CD4-positive, alpha-beta T cell (primary cell): Measurements from ENCODE around the gene CCR7. TPM values are rescaled to one million over a fixed set of nuclear protein-coding genes. Genes with fewer than 3 reads are reported as not detected.

ENCODE experiments used
- ATAC-seq: fragments of 200-7000 bp; cut with Tn5 transposase; one replicate; pipeline ENCODE4 v1.10.0; 2022; ENCODE audit warnings: mild to moderate bottlenecking; ENCODE audit not compliant: poor library complexity
- CTCF ChIA-PET: fragments of 350-600 bp; sonication (Branson Sonifier 250); formaldehyde crosslinking; loops from one replicate; lab custom pipeline; 2021; ENCODE audit warnings: antibody characterized with exemption, inconsistent platforms; lab: Charles Lee
- POLR2A ChIA-PET: fragments of 350-600 bp; sonication (Branson Sonifier 250); formaldehyde crosslinking; loops from one replicate; lab custom pipeline; 2021; ENCODE audit warnings: antibody characterized with exemption, inconsistent platforms; lab: Charles Lee
- DNase-seq, 14 experiments: peaks; one replicate each; pipeline ENCODE4 v3.0.0-alpha.2; 2013 to 2020; ENCODE audit warnings: mixed read lengths in 2 of 14
- H3K27ac ChIP-seq, 2 donors: one replicate each; pipeline versions ENCODE4 v1.5.1 to v1.7.0; 2013; ENCODE audit warnings: low read length in 2 of 2, low read depth in 1 of 2, mild to moderate bottlenecking in 1 of 2
- H3K27me3 ChIP-seq, 2 experiments: 1 replicate in 1 of 2; 2 replicates in 1 of 2; pipeline versions ENCODE4 v1.6.1 to v1.7.0; 2013; ENCODE audit warnings: low read length in 2 of 2, control low read depth in 1 of 2, mild to moderate bottlenecking in 1 of 2, moderate library complexity in 1 of 2; ENCODE audit not compliant: insufficient read depth in 2 of 2, control insufficient read depth in 1 of 2
- H3K36me3 ChIP-seq: one replicate; pipeline ENCODE4 v1.6.1; 2013; ENCODE audit warnings: low read length, control low read depth; ENCODE audit not compliant: insufficient read depth
- H3K4me1 ChIP-seq: one replicate; pipeline ENCODE4 v1.6.1; 2013; ENCODE audit warnings: low read length, control low read depth; ENCODE audit not compliant: insufficient read depth
- H3K4me3 ChIP-seq: one replicate; pipeline ENCODE4 v1.5.1; 2013; ENCODE audit warnings: mild to moderate bottlenecking, low read length, moderate library complexity
- H3K9me3 ChIP-seq, 2 experiments: 1 replicate in 1 of 2; 2 replicates in 1 of 2; pipeline versions ENCODE4 v1.6.1 to v1.7.0; 2013; ENCODE audit warnings: low read length in 2 of 2, mild to moderate bottlenecking in 2 of 2, control low read depth in 1 of 2, moderate library complexity in 1 of 2; ENCODE audit not compliant: control insufficient read depth in 1 of 2, insufficient read depth in 1 of 2
- H3K27ac Mint-ChIP-seq: one replicate; pipeline ENCODE4 v1.8.0; 2020; ENCODE audit warnings: mixed read lengths
- H3K27me3 Mint-ChIP-seq: one replicate; pipeline ENCODE4 v1.8.0; 2021; ENCODE audit warnings: mixed read lengths
- H3K36me3 Mint-ChIP-seq: one replicate; pipeline ENCODE4 v1.8.0; 2021; ENCODE audit warnings: low read depth, mixed read lengths
- H3K4me1 Mint-ChIP-seq: one replicate; pipeline ENCODE4 v1.8.0; 2021; ENCODE audit warnings: low read depth, mixed read lengths
- H3K4me3 Mint-ChIP-seq: one replicate; pipeline ENCODE4 v1.8.0; 2020; ENCODE audit warnings: mild to moderate bottlenecking, mixed read lengths
- H3K9me3 Mint-ChIP-seq: one replicate; pipeline ENCODE4 v1.8.0; 2020; ENCODE audit warnings: mixed read lengths
- intact Hi-C, 2 experiments: fragments of 100-400 bp; cut with DNase I in 1 of 2; cut with micrococcal nuclease in 1 of 2; formaldehyde crosslinking; loops; one replicate each; pipeline versions ENCODE4 v1.15.1 to v1.9.0; 2023 to 2025; cut with DNase I, micrococcal nuclease
- total RNA-seq, 174 experiments: library from RNA in 2 of 174; stranded (reverse) in 2 of 174; gene quantifications; one replicate each; pipeline ENCODE4 v1.2.3 and lab custom pipeline; 2021 to 2026
- TF ChIP-seq, protein P1 (sequence below): fragments of 200-600 bp; IDR thresholded peaks from one replicate; pipeline ENCODE4 v1.8.0; 2022; ENCODE audit warnings: antibody characterized with exemption, mild to moderate bottlenecking

Gene CCR7
- total RNA-seq, 2 experiments from 2014 or later: 170 to 180 TPM

DNA sequence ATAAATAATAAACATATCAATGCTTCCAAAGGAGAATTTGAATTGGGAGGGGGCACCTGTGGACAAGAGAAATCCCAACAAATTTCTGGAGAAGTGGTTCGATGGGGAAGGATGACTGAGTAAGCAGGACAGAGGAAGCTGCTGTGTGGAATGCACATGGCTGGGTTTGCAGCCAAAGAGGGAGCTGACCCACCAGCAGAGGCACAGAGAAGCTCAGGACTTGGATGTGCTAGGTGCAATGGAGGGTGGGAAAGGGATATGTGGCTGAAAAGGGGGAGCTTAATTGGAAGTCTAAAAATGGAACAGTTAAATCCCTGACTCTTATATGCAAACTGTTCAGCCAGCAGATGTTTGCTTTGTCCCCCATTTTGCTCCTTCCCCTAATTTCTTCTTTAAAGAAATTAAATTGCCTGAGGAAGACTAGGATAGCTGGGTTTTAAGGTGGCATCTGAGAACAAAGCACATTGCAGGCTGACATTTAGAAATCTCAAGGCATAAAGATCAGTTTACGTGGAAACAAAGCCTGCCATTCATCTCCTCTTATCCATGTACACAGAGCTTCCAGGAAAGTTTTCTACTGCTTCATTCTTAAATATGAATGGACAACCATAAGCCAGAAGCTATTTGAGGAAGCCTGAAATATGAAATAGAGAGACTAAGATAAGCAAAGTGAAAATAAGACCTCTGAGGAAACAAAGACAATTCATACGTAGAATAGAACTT is 40.9 kb downstream of the CCR7 start:
- H3K27me3 Mint-ChIP-seq: no peaks in the 10 kb centered on the region
- no peak overlapping the region for H3K27ac Mint-ChIP-seq
- Histone ChIP-seq H3K9me3 (peaks cover 4 to 16% of the 10 kb centered on the region in 2 experiments), H3K4me1 (peaks cover 45% of the 10 kb centered on the region), H3K27me3 (no peaks in the 10 kb centered on the region), H3K36me3 (no peaks in the 10 kb centered on the region), H3K27ac (no peak overlapping the region), H3K4me3 (no peak overlapping the region)
- H3K4me1 Mint-ChIP-seq: peaks cover 21% of the 10 kb centered on the region
- no peak overlapping the region for H3K4me3 Mint-ChIP-seq
- peaks cover 19% of the 10 kb centered on the region for H3K36me3 Mint-ChIP-seq
- H3K9me3 Mint-ChIP-seq: peaks cover 13% of the 10 kb centered on the region
- TF ChIP-seq, protein P1, sequence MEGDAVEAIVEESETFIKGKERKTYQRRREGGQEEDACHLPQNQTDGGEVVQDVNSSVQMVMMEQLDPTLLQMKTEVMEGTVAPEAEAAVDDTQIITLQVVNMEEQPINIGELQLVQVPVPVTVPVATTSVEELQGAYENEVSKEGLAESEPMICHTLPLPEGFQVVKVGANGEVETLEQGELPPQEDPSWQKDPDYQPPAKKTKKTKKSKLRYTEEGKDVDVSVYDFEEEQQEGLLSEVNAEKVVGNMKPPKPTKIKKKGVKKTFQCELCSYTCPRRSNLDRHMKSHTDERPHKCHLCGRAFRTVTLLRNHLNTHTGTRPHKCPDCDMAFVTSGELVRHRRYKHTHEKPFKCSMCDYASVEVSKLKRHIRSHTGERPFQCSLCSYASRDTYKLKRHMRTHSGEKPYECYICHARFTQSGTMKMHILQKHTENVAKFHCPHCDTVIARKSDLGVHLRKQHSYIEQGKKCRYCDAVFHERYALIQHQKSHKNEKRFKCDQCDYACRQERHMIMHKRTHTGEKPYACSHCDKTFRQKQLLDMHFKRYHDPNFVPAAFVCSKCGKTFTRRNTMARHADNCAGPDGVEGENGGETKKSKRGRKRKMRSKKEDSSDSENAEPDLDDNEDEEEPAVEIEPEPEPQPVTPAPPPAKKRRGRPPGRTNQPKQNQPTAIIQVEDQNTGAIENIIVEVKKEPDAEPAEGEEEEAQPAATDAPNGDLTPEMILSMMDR: no peak
- CTCF ChIA-PET: interaction anchor here (1.3 kb wide), 1 partner anchor 81 kb away, joined by 5 read pairs; the partner anchor contains the start of gene IGFBP4
- ATAC-seq: no peak
- POLR2A ChIA-PET: interaction anchor here (0.8 to 1.5 kb wide), 3 partner anchors 8 to 107 kb away, joined by 3 to 4 read pairs (median 3); partner anchors contain the start of genes IGFBP4 and TOP2A
- DNase-seq: no peak
- intact Hi-C loops: no loop called here

DNA sequence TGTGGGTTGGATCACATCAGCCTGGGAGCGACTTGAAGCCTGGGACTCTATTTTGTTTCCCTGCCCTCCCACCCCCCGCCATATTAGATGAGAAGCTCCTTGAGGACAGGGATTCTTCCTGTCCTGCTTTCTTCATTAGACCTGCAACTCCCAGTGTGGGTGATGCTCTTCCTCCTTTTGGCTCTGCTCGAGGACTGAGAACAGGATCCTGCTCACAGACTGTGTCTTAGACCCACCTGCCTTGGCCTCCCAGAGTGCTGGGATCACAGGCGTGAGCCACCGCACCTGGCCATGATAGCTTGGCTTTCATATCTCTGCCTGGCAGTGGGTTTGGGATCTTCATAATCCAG is 42.3 kb downstream of the CCR7 start:
- Mint-ChIP-seq H3K4me3 (no peak overlapping the region), H3K27ac (peak overlapping the region; percentile 2), H3K9me3 (peaks cover 13% of the 10 kb centered on the region), H3K36me3 (peaks cover 19% of the 10 kb centered on the region), H3K27me3 (no peaks in the 10 kb centered on the region), H3K4me1 (peaks cover 22% of the 10 kb centered on the region)
- ATAC-seq (no peak), DNase-seq (no peak)
- H3K9me3 ChIP-seq: peaks cover 4 to 16% of the 10 kb centered on the region in 2 experiments
- H3K4me3 ChIP-seq: no peak overlapping the region
- POLR2A ChIA-PET: no interaction called here
- CTCF ChIA-PET: no interaction called here
- no peaks in the 10 kb centered on the region for H3K36me3 ChIP-seq
- intact Hi-C loops: no loop called here
- H3K27ac ChIP-seq: no peak overlapping the region
- TF ChIP-seq, protein P1: no peak
- H3K4me1 ChIP-seq: peaks cover 45% of the 10 kb centered on the region
- H3K27me3 ChIP-seq: no peaks in the 10 kb centered on the region

DNA sequence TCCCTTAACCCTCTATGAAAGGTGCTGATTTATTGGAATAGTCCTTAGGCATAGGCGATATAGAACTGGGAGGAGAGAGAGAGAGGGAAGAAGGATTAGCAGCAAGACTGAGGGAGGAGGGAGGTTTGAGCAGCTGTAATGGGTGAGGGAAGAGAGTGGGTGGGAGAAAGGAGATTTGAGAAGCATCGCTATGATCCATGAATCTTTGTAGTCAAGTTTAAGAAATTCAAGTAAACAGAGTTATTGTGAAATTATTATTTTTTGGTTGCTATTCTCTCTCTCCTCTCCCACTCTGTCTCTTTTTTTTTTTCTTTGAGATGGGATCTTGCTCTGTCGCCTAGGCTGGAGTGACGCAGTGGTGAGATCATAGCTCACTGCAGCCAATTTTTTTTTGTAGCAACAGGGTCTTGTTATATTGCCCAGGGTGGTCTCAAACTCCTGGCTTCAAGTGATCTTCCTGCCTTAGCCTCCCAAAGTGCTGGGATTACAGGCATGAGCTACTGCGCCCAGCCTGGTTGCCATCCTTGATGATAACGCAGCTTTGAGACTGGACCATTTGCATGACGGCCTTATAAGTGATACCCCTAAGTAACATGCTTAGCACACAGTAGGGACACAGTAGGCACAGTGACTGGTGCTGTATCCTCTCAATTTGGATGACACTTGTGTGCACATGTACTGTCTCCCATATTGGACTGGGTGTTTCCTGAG is 42.9 kb downstream of the CCR7 start:
- Histone ChIP-seq H3K4me1 (peaks cover 48% of the 10 kb centered on the region), H3K9me3 (peaks cover 4 to 16% of the 10 kb centered on the region in 2 experiments), H3K4me3 (no peak overlapping the region), H3K27ac (no peak overlapping the region), H3K27me3 (no peaks in the 10 kb centered on the region), H3K36me3 (no peaks in the 10 kb centered on the region)
- intact Hi-C loops: no loop called here
- Mint-ChIP-seq H3K27ac (no peak overlapping the region), H3K36me3 (peaks cover 19% of the 10 kb centered on the region), H3K4me1 (peaks cover 26% of the 10 kb centered on the region), H3K9me3 (peaks cover 13% of the 10 kb centered on the region), H3K27me3 (no peaks in the 10 kb centered on the region), H3K4me3 (no peak overlapping the region)
- ChIA-PET POLR2A (interaction anchor here (1.2 kb wide), 1 partner anchor 11 kb away, joined by 3 read pairs; no protein-coding TSS in a partner anchor), CTCF (no interaction called here)
- TF ChIP-seq, protein P1: no peak
- ATAC-seq (no peak), DNase-seq (peak in 1 of 14 experiments; percentile 21)
